Glutamatergic neuron (in vitro differentiated cells): Measurements from ENCODE around the gene SLC5A3. TPM values are rescaled to one million over a fixed set of nuclear protein-coding genes. Genes with fewer than 3 reads are reported as not detected.

Experiments
- DNase-seq: peaks from one replicate; pipeline ENCODE4 v3.0.0; 2022
- H3K27ac Mint-ChIP-seq: one replicate; pipeline ENCODE4 v1.8.0; 2020; ENCODE audit warnings: mild to moderate bottlenecking, mixed read lengths, inconsistent platforms; ENCODE audit not compliant: unreplicated experiment
- H3K27me3 Mint-ChIP-seq: one replicate; pipeline ENCODE4 v1.8.0; 2020; ENCODE audit warnings: mild to moderate bottlenecking, moderate library complexity, mixed read lengths, inconsistent platforms; ENCODE audit not compliant: unreplicated experiment
- H3K36me3 Mint-ChIP-seq: one replicate; pipeline ENCODE4 v1.8.0; 2020; ENCODE audit warnings: mild to moderate bottlenecking, mixed read lengths, inconsistent platforms; ENCODE audit not compliant: unreplicated experiment
- H3K4me1 Mint-ChIP-seq: one replicate; pipeline ENCODE4 v1.8.0; 2020; ENCODE audit warnings: mild to moderate bottlenecking, low read depth, mixed read lengths, inconsistent platforms; ENCODE audit not compliant: unreplicated experiment
- H3K4me3 Mint-ChIP-seq: one replicate; pipeline ENCODE4 v1.8.0; 2020; ENCODE audit warnings: mild to moderate bottlenecking, mixed read lengths, inconsistent platforms; ENCODE audit not compliant: unreplicated experiment
- H3K9me3 Mint-ChIP-seq: one replicate; pipeline ENCODE4 v1.8.0; 2020; ENCODE audit warnings: mild to moderate bottlenecking, moderate library complexity, mixed read lengths, inconsistent platforms; ENCODE audit not compliant: unreplicated experiment
- total RNA-seq: library from RNA; stranded (reverse); fragmentation: NEBNext Ultra II Directional; extraction: Animal tissue kit (Norgen Biotek cat#: 25700); gene quantifications from one replicate; pipeline ENCODE4 v1.2.1, GENCODE V29; 2021; ENCODE audit not compliant: unreplicated experiment
- TF ChIP-seq, protein P1 (sequence below): fragments of 200-600 bp; sonication (generic); IDR thresholded peaks from one replicate; pipeline ENCODE4 v1.5.0; 2021; ENCODE audit not compliant: partially characterized antibody, unreplicated experiment

Gene SLC5A3
- total RNA-seq, 1 donor from 2014 or later, result 5.5 TPM

DNA sequence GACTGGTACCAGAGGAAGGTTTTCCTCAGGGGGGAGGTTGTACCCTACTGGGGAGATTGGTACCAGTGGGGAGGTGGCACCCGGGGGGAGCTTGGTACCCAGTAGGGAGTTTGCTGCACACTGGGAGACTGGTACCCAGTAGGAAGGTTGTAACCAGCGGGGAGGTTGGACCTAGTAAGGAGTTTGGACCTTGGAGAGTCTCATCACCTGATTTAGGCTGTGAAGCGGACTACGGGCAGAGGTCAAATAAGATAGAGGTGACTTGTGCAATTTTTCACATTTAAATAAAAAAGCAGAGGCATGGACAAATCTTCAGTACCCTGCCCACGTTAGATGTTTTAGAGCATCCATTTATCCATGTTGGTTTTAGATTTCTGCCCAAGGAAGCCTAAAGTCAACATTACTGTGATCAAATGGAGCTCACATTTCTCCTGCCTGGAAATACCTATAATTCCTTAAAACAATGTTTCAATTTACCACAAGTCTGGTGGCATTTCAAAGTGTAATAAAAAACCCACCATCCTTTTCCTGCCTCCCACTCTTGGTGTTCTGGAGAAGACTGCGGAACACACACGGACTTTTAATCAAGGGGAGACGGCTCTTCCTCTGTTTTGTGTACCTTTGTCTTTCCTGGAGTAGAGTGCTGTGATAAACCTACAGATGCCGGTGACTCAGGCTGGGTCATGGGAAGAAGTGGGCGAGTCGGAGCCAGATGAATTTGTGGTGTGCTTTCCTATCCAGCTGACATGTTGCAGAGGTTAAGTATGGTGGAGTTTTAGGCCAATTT, 36.2 kb upstream of the SLC5A3 start:
- TF ChIP-seq, protein P1, sequence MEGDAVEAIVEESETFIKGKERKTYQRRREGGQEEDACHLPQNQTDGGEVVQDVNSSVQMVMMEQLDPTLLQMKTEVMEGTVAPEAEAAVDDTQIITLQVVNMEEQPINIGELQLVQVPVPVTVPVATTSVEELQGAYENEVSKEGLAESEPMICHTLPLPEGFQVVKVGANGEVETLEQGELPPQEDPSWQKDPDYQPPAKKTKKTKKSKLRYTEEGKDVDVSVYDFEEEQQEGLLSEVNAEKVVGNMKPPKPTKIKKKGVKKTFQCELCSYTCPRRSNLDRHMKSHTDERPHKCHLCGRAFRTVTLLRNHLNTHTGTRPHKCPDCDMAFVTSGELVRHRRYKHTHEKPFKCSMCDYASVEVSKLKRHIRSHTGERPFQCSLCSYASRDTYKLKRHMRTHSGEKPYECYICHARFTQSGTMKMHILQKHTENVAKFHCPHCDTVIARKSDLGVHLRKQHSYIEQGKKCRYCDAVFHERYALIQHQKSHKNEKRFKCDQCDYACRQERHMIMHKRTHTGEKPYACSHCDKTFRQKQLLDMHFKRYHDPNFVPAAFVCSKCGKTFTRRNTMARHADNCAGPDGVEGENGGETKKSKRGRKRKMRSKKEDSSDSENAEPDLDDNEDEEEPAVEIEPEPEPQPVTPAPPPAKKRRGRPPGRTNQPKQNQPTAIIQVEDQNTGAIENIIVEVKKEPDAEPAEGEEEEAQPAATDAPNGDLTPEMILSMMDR, result no peak
- Mint-ChIP-seq H3K9me3 (peaks cover 1% of the 10 kb centered on the region), H3K36me3 (no peaks in the 10 kb centered on the region), H3K4me3 (no peak overlapping the region), H3K4me1 (no peaks in the 10 kb centered on the region), H3K27me3 (no peaks in the 10 kb centered on the region), H3K27ac (no peak overlapping the region)
- DNase-seq, result no peak

GRCh38 chr21:34039678-34040382, 33.5 kb upstream of the SLC5A3 start:
- H3K27ac Mint-ChIP-seq, result no peak overlapping the region
- TF ChIP-seq, protein P1, result no peak

GRCh38 chr21:34042735-34043134, 30.6 kb upstream of the SLC5A3 start:
- H3K9me3 Mint-ChIP-seq, result peaks cover 2% of the 10 kb centered on the region
- H3K4me3 Mint-ChIP-seq, result no peak overlapping the region
- no peaks in the 10 kb centered on the region for H3K4me1 Mint-ChIP-seq
- DNase-seq, result no peak
- TF ChIP-seq, protein P1, result no peak
- no peak overlapping the region for H3K27ac Mint-ChIP-seq
- no peaks in the 10 kb centered on the region for H3K36me3 Mint-ChIP-seq
- H3K27me3 Mint-ChIP-seq, result no peaks in the 10 kb centered on the region

More at GRCh38 chr21:34039678-34040382, 33.5 kb upstream of the SLC5A3 start:
- no peaks in the 10 kb centered on the region for H3K4me1 Mint-ChIP-seq
- H3K36me3 Mint-ChIP-seq, result no peaks in the 10 kb centered on the region
- DNase-seq, result no peak
- H3K4me3 Mint-ChIP-seq, result no peak overlapping the region
- H3K27me3 Mint-ChIP-seq, result no peaks in the 10 kb centered on the region
- peaks cover 1% of the 10 kb centered on the region for H3K9me3 Mint-ChIP-seq

GRCh38 chr21:34043333-34043732, 30.0 kb upstream of the SLC5A3 start:
- H3K4me1 Mint-ChIP-seq, result no peaks in the 10 kb centered on the region
- no peaks in the 10 kb centered on the region for H3K27me3 Mint-ChIP-seq
- H3K27ac Mint-ChIP-seq, result no peak overlapping the region
- no peaks in the 10 kb centered on the region for H3K36me3 Mint-ChIP-seq
- TF ChIP-seq, protein P1, result no peak
- peaks cover 2% of the 10 kb centered on the region for H3K9me3 Mint-ChIP-seq
- no peak overlapping the region for H3K4me3 Mint-ChIP-seq
- no peak for DNase-seq

DNA sequence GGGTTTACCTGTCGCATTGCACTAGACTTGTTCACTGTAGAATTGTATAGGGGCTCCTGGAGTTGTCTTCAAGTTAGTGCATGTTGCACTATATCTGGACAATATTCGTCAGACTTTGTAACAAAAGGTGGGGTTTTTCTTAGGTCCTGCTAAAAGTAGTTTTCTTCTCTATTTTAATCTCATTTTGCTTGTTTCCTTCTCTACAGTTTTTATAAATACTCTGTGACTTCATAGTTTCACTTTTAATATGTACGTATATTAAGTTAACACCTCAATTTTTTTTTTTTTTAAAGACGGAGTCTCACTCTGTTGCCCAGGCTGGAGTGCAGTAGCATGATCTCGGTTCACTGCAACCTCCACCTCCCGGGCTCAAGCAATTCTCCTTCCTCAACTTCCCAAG, 26.5 kb upstream of the SLC5A3 start:
- H3K9me3 Mint-ChIP-seq, result peaks cover 2% of the 10 kb centered on the region
- H3K4me1 Mint-ChIP-seq, result no peaks in the 10 kb centered on the region
- TF ChIP-seq, protein P1, result no peak
- no peak overlapping the region for H3K27ac Mint-ChIP-seq
- H3K4me3 Mint-ChIP-seq, result no peak overlapping the region
- DNase-seq, result no peak
- peaks cover 2% of the 10 kb centered on the region for H3K27me3 Mint-ChIP-seq
- no peaks in the 10 kb centered on the region for H3K36me3 Mint-ChIP-seq
